Chondrocyte (in vitro differentiated cells): ENCODE results near the gene CHIT1. TPM values are rescaled to one million over a fixed set of nuclear protein-coding genes. Genes with fewer than 3 reads are reported as not detected.
"Not testable (repeated sequence)": the region's sequence is repeated elsewhere in the genome, so short reads cannot be mapped to it uniquely, and the experiment has no call there.

ENCODE experiments used
- DNase-seq: peaks from one replicate; pipeline ENCODE4 v3.0.0; 2021; ENCODE audit warnings: mixed read lengths, low spot score
- H3K27ac Mint-ChIP-seq: one replicate; pipeline ENCODE4 v1.8.0; 2021; ENCODE audit warnings: mild to moderate bottlenecking, moderate library complexity, mixed read lengths; ENCODE audit not compliant: unreplicated experiment
- H3K27me3 Mint-ChIP-seq: 2 replicates; pipeline ENCODE4 v1.8.0; 2021; ENCODE audit warnings: low read depth, mixed read lengths
- H3K36me3 Mint-ChIP-seq: 2 replicates; pipeline ENCODE4 v1.8.0; 2021; ENCODE audit warnings: low read depth, mixed read lengths
- H3K4me1 Mint-ChIP-seq: 2 replicates; pipeline ENCODE4 v1.8.0; 2021; ENCODE audit warnings: low read depth, mild to moderate bottlenecking, mixed read lengths
- H3K4me3 Mint-ChIP-seq: one replicate; pipeline ENCODE4 v1.8.0; 2021; ENCODE audit warnings: mild to moderate bottlenecking, moderate library complexity, mixed read lengths; ENCODE audit not compliant: unreplicated experiment
- H3K9me3 Mint-ChIP-seq: 2 replicates; pipeline ENCODE4 v1.8.0; 2021; ENCODE audit warnings: low read depth, mixed read lengths
- CTCF ChIP-seq: fragments of 200-600 bp; sonication (generic); IDR thresholded peaks from 2 replicates; pipeline ENCODE4 v1.5.0; 2021; ENCODE audit warnings: antibody characterized with exemption, mild to moderate bottlenecking, moderate library complexity
- total RNA-seq: library from RNA; stranded (reverse); gene quantifications from 3 replicates; pipeline ENCODE4 v1.2.1, GENCODE V29; 2021

CHIT1 gene
- total RNA-seq, 1 donor from 2014 or later, result not detected

DNA sequence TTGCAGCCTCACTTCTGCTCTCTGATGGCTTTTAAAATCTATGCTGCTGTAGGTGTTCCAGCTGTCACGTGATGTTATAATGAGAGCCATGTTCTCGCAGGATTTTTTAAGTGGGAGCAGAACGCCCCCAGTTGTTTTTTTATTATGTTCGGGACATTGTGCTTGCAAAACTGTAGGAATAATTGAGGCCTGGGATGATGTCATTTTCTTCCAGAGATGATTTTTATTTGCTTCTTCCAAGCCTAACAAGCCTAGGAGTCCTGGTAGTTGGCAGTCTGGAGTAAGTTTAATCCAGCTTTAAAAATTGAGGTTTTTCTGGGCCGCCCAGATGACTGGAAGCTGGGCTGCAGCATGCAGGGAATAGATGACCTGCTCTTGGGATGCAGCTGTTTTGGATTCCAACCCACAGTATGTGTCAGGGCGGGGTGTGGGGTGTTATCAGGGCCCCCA, 34.6 kb upstream of the CHIT1 start:
- Mint-ChIP-seq H3K9me3 (peaks cover 6% of the 10 kb centered on the region), H3K36me3 (peaks cover 2% of the 10 kb centered on the region), H3K27ac (no peak overlapping the region), H3K27me3 (peaks cover 37% of the 10 kb centered on the region), H3K4me3 (no peak overlapping the region), H3K4me1 (peaks cover 7% of the 10 kb centered on the region)
- TF ChIP-seq CTCF, result no peak
- DNase-seq, result no peak

DNA sequence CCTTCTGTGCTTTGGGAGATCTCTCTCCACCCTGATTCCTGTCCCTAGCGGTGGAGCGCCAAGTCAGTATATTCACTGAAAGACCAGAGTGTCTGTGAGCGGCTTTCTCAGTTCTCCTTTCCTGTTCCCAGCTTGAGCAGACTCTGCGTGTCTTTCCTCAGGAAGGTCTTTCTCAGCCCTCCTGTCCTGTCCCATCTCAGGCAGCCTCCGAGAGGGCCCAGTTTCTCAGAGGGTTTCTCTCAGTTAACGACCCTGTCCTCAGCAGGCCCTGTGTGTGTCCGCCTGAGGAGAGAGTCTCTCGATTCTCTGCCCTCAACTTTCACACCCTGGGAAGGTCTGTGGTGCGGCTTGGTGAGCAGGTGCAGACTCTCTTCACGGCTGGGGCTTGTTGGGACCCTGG, 34.0 kb upstream of the CHIT1 start:
- Mint-ChIP-seq H3K36me3 (peaks cover 2% of the 10 kb centered on the region), H3K9me3 (peaks cover 6% of the 10 kb centered on the region), H3K4me3 (no peak overlapping the region), H3K4me1 (peaks cover 7% of the 10 kb centered on the region), H3K27me3 (peaks cover 39% of the 10 kb centered on the region), H3K27ac (no peak overlapping the region)
- no peak for DNase-seq
- TF ChIP-seq CTCF, result no peak

DNA sequence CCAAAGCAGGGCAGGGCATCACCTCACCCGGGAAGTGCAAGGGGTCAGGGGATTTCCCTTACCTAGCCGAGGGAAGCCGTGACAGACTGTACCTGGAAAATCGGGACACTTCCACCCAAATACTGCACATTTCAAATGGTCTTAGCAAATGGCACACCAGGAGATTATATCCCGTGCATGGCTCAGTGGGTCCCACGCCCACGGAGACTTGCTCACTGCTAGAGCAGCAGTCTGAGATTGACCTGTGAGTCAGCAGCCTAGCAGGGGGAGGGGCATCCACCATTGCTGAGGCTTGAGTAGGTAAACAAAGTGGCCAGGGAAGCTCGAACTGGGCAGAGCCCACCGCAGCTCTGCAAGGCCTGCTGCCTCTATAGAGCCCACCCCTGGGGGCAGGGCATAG, 27.2 kb upstream of the CHIT1 start:
- not testable (repeated sequence) for H3K4me3 Mint-ChIP-seq, DNase-seq, H3K4me1 Mint-ChIP-seq, H3K27ac Mint-ChIP-seq, H3K36me3 Mint-ChIP-seq
- H3K27me3 Mint-ChIP-seq, result peaks cover 54% of the 10 kb centered on the region
- H3K9me3 Mint-ChIP-seq, result peaks cover 19% of the 10 kb centered on the region

GRCh38 chr1:203254782-203255181, 25.3 kb upstream of the CHIT1 start:
- H3K27me3 Mint-ChIP-seq, result peaks cover 47% of the 10 kb centered on the region

GRCh38 chr1:203252678-203253077, 23.2 kb upstream of the CHIT1 start:
- H3K9me3 Mint-ChIP-seq, result peaks cover 21% of the 10 kb centered on the region

More at GRCh38 chr1:203254782-203255181, 25.3 kb upstream of the CHIT1 start:
- H3K36me3 Mint-ChIP-seq, H3K27ac Mint-ChIP-seq, H3K4me3 Mint-ChIP-seq, DNase-seq, H3K4me1 Mint-ChIP-seq: not testable (repeated sequence)
- H3K9me3 Mint-ChIP-seq, result peaks cover 19% of the 10 kb centered on the region

GRCh38 chr1:203251466-203251865, 22.0 kb upstream of the CHIT1 start:
- peaks cover 1% of the 10 kb centered on the region for H3K36me3 Mint-ChIP-seq
- no peak overlapping the region for H3K4me3 Mint-ChIP-seq
- no peak for DNase-seq
- peaks cover 21% of the 10 kb centered on the region for H3K9me3 Mint-ChIP-seq
- H3K27ac Mint-ChIP-seq, result no peak overlapping the region
- H3K4me1 Mint-ChIP-seq, result no peaks in the 10 kb centered on the region
- TF ChIP-seq CTCF, result no peak
- peaks cover 49% of the 10 kb centered on the region for H3K27me3 Mint-ChIP-seq

More at GRCh38 chr1:203252678-203253077, 23.2 kb upstream of the CHIT1 start:
- Mint-ChIP-seq H3K36me3 (peaks cover 1% of the 10 kb centered on the region), H3K27ac (no peak overlapping the region), H3K4me3 (no peak overlapping the region), H3K27me3 (peaks cover 41% of the 10 kb centered on the region), H3K4me1 (no peaks in the 10 kb centered on the region)
- no peak for TF ChIP-seq CTCF
- no peak for DNase-seq
